GM21381 (cell line): ENCODE results near the gene FILIP1L.
"Not testable (repeated sequence)": the region's sequence is repeated elsewhere in the genome, so short reads cannot be mapped to it uniquely, and the experiment has no call there.

Experiments used
- ATAC-seq: cut with Tn5 transposase; IDR thresholded peaks from one replicate; pipeline ENCODE4 v1.9.1; 2021; ENCODE audit warnings: mild to moderate bottlenecking, moderate library complexity; ENCODE audit not compliant: unreplicated experiment

The FILIP1L gene

DNA sequence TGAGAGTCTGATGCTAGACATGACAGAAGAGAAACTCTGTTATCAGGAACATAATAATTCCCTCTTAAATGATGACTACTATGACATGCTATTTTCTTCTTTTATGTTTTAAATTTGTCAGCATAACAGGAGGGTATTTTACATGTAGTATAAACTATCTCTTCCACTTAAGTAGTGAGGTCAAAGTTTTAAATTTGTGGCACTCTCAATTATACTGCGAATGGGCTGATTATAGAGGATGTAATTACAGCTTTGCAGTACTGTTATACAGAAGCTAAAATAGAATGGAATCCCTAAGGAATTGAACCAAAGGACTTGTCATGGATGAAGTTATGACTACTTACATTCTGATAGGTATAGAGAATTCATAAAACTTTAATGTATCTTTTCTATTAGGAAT is 262.3 kb downstream of the FILIP1L start:
- ATAC-seq, result no peak

DNA sequence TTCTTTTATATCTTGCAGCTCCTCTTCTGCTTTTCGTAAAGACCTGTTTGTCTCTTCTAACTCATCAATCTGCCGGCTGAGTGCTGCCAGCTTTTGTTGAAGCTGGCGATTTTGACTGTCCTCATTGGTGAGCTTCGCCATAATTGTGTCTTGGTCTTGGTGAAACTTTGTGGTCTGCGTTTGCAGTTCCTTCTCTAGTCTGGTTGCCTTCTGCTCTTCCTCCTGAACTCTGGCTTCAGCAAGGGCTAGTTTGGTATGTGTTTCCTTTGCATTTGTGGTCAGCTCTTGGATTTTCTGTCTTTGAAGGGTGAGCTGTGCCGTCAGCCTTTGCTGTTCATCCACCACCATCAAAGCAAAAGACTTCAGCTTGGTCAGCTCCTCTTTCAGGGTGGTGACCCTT is 263.7 kb downstream of the FILIP1L start:
- no peak for ATAC-seq

DNA sequence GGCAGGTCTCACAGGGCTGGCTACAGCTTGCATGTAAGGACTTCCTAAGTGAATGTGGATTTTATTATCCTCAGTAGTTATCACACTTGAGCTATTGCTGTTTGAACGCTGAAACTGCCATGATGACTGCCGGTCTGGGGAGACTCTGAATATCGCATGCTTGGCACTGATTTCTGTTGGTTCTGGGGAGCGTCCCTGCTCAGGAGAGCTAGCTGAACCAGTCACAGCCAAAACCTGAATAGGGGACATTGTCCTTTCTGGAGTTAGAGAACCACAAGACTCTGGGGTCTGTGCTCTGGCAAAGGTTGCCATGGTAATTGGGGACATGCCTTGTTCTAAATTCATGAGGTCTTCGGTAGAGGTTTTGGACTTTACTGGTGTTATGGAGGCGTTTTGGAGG is 265.9 kb downstream of the FILIP1L start:
- no peak for ATAC-seq

DNA sequence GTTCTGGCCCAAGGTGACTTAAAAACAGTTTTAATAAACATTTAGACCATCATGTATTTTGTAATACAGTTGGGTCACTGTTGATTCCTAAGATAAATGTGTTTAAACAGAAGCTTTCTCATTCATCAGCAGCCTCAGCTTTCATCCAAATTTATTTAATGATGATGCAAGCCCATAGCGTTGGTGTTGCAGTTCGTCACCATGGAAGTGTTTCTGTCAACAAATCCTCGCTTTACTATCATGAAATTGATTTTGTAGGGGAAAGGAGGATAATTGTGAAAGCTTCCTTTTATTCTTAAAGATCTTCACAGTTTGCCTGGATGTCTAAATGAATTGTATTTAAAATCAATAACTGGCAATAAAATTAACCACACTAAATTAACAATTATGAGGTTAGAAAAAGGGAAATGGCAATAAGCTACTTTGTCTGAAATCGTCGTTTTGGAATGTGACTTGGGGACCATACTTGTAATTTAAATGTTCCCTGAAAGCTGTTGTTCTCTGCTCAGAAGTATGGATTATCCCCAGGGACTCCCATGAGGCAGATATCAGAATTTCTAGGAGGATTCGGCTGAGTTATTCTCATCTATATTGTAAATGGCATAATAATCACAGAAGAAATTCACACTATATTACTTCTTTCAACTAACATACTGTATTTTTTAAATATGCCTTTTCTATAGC is 267.7 kb downstream of the FILIP1L start:
- no peak for ATAC-seq

DNA sequence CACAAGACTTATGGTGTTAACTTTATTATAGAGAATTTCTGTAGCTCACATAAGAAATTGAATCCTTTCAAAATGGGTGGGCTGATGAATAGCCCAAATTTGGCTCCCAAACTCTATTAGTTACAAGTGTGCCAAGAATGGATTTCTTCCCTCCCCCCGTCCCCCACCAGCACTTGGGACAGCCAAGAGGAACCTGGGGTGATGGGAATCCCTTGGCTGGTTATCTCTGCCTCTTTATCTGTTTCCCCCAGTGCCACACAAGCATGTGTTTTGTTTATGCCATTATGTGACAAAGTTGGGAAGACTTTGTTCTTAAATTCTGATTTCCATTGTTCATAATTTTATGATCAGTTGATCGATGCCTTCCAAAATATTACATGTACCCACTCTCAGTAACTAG is 268.3 kb downstream of the FILIP1L start:
- no peak for ATAC-seq

DNA sequence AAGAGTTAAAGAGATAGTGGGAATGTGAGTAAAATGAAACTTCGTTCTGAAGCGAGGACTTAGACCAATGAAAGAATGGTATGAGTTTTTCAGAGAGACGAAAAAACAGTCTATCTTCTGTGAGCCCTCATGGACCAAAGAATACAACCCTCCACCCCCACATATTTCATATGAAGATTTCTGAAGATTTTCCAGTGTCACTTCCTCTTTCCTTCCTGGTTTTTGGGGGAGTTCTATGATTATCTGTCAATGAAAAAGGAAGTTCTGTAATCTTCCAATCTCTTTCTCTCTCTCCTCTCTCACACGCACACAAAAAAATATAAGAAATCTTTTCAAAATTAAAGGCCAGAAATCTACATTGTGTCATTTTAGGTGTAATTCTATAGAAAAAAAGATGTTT is 269.0 kb downstream of the FILIP1L start:
- no peak for ATAC-seq

DNA sequence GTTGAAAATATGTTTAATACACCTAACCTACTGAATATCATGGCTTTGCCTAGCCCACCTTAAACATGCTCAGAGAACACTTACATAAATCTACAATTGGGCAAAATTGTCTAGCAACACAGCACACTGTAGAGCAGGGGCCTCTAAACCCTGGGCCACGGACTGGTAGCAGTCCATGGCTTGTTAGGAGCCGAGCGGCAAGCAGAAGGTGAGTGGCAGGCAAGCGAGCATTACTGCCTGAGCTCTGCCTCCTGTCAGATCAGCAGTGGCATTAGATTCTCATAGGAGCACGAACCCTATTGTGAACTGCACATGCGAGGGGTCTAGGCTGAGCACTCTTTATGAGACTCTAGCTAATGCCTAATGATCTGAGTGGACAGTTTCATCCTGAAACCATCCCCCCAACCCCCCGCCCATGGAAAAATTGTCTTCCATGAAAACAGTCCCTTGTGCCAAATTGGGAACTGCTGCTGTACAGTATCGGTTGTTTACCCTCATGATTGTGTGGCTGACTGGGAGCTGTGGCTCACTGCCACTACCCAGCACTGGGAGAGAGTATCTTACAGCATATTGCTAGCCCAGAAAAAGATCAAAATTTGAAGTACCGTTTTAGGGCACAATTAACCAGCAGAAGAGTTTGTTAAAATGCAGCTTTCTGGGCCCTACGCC is 270.6 kb downstream of the FILIP1L start:
- ATAC-seq, result peak; percentile 14

DNA sequence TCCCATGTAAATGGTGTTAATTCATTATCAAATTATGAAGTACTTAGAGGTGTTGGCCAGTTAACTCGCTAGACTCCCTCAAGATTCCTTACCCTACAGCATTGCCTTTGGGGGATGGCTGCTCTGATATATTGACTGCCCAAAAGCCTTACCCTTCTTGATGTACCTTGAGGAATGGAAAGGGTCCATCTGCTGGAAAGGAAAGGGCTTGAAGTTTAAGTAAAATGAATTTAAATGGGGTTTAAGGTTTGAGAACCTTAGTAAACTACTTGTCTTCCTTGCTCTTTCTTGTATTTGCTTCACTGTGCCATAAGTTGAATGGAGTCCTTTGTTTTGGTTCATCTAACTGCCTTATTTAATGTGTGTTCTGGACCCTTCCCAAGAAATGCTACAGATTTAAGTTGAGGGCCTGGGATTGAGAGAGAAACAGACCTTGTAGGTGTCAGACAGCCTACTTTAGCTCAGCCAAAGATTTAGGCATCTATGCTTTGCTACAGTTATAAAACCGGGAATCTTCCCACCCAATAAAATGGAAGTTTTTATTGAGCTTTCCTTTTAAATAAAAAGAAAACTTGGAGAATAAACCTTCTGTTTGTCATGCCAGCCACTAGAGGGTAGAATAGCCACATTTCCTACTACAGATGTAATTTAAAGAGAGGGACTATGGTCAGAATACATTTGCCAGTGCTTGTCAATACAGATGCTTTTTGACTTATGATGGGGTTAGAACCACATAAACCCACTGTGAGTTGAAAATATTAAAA is 271.3 kb downstream of the FILIP1L start:
- ATAC-seq, result peak; percentile 62

DNA sequence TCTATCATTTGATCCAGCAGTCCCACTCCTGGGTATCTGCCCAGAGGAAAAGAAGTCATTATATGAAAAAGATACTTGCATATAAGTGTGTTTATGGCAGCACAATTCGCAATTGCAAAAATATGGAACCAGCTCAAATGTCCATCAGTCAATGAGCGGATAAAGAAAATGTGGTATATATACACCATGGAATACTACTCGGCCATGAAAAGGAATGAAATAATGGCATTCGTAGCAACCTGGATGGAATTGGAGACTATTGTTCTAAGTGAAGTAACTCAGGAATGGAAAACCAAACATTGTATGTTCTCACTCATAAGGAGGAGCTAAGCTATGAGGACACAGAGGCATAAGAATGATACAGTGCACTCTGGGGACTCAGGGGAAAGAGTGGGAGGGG is 272.4 kb downstream of the FILIP1L start:
- not testable (repeated sequence) for ATAC-seq

DNA sequence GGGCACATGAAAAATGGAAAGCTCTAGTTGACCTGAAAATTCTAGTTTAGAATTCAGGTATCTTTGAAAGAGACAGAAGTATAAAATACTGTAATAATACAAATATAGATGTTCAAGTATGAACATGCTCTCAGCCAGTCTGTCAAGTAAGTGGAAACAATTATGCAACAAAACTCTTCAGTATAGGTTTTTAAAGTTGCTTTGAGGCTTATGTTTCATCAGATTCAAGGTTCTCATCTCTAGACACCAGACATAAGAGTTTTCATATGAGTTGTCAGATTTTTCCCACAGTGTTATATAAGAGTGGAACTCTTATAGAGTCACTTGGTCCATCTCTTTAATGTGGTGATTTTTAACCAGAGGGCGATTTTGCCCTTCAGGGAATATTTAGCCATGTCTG is 274.7 kb downstream of the FILIP1L start:
- no peak for ATAC-seq

DNA sequence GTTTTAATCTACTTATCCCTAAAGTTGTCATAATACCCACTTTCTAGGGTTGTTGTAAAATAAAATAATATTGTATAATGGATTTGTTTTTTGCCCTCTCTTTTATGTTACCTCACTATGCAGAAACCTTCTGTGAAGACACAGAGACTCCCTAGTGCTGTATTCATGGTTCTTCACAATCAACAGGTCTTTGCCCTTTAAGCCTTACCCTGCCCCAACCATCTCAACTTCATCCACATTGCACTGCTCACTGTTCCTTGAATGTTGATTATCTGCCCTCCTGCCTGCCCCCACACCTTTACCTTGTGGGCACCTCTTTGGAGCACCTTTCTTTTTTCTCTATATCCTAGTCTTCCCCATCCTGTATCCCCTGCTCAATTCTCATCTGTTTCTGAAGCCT is 275.5 kb downstream of the FILIP1L start:
- ATAC-seq, result no peak

DNA sequence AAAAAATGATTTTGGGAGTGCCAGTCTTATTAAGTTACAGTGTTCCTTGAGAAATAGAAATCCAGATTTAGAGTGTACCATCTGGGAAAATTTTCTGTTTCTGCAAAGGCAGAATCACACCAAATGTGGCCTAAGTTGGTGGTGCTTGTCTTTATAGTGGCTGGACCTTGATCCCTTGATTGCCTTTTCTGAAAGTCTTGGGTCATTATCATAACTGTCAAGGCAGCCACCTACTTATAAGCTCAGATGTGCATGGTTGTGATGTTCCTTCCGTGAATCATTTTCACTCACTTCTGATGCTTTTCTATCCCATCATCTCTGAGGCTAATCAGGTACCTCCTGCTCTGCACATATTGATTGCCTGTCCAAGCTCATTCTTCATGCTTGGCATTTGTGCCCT is 276.6 kb downstream of the FILIP1L start:
- no peak for ATAC-seq

DNA sequence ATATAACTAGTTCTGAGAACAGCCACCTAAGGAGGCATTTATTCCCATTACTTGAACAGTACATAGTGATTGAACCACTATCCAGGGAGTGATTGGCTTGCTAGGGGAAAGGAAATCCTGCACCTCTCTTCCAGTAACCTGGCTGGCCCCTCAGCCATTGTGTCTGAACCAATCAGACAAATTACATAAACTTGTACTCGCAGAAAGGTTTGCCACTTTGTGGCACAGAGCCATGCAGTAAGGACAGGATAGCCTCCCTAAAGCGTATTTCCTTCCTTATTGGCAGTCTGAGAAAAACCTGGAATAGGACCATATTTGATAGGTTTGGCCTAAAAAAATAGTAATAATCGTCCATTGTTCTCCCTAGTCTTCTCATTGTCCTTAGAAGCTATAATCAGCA is 277.6 kb downstream of the FILIP1L start:
- no peak for ATAC-seq

DNA sequence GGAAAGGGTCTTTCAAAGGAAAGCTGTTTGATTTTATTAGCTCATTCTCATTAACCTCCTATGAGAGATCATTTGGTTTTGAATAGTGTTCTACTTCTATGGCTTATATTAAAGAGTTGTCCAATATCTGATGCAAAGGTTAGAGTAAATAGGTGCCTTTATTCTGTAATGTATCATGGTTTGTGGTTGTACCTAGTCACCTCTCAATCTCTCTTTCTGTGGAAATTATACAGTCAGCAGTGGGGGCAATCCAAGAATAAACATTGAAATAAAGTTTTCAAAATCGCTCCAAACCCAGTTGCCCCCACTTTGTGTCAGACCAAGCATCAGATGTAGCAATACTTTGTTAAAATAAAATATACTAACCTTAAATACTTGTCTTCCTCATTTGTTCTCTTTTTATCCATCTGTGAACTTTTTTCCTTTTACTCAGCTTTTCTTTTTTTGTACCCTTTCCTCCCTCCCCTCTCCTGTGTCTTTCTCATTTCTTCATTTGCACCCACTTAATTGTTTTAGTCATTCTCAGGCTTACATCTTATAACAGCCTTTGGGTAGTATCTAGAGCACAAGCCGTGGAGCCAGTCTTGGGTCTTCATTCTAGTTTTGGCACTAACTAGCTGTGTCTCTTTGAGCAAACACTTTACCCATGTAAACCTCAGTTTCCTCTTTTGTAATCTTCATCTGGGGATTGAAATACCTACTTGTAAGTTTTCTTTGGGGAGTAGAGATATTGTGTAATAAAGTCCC is 279.9 kb downstream of the FILIP1L start:
- ATAC-seq, result no peak

DNA sequence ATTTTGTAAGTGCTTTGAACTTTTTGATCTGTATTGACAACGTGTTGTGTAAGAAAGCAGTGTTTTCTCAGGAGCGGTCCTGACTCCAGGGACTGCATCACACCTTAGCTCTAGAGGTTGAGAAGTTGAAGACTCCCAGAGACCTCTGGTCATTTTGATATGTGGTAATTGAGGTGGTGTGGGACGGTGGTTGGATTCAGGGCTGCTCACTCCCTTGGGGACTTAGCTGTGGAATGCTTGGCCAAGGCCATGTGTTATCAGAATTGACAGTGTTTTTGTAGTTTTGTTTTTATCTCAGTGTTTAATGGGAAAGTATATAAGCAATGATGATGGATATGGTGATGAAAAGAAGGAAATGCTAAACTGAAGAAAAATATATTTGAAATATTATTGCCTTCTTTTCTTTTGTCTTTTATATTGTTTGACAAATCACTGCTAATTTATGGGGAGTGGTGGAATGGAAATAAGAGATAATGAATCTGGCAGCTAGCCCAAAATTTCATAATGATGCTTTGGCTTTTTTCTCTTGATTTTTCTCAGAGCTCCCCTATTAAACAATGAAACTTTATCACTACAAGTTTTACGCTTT is 280.6 kb downstream of the FILIP1L start:
- no peak for ATAC-seq

DNA sequence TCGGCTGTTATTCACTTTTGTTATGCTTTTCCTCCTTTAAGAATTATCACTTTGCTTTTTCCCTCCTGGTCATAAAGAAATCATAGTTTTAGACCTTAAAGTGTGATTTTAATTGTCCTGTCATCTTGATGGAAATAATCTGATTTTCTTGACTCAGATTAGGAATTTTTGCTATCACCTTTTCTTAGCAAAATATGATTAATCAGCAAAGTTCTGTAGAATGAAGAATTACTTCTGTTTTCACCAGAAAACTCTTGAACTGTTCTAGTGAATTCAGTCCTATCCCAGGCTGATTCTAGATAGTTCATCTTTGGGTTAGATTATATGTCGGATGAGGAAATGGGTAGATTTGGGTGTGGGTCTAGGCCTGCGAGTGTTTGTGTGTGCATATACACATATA is 284.5 kb downstream of the FILIP1L start:
- ATAC-seq, result no peak

DNA sequence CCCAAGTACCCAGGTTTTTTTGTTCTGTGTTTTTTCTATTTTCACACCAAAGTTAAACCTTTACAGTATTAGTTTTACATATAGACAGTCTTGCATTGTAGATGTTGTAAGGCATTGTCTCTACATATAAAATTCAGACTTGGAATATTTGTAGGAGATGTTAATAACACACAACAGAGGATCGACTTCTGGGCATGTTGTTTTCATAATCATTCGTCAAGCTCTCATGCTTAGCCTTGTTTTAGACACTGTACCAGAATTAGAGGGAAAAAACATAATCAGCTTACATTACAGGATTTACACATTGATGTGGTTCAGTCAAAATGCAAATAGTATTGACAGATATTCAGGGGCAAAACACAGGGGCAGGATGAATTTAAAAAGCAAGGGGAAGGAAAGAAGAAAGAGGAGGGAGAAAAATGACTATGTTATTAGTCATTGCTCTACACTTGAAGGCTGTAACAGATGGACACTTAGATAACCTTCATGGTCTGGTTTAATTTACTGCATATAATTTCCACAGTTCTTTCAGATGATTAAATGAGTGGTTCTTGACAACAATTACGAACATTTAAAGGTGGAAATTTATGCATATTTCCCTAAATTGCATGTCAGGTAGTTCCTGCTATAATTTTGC is 289.2 kb downstream of the FILIP1L start:
- no peak for ATAC-seq

DNA sequence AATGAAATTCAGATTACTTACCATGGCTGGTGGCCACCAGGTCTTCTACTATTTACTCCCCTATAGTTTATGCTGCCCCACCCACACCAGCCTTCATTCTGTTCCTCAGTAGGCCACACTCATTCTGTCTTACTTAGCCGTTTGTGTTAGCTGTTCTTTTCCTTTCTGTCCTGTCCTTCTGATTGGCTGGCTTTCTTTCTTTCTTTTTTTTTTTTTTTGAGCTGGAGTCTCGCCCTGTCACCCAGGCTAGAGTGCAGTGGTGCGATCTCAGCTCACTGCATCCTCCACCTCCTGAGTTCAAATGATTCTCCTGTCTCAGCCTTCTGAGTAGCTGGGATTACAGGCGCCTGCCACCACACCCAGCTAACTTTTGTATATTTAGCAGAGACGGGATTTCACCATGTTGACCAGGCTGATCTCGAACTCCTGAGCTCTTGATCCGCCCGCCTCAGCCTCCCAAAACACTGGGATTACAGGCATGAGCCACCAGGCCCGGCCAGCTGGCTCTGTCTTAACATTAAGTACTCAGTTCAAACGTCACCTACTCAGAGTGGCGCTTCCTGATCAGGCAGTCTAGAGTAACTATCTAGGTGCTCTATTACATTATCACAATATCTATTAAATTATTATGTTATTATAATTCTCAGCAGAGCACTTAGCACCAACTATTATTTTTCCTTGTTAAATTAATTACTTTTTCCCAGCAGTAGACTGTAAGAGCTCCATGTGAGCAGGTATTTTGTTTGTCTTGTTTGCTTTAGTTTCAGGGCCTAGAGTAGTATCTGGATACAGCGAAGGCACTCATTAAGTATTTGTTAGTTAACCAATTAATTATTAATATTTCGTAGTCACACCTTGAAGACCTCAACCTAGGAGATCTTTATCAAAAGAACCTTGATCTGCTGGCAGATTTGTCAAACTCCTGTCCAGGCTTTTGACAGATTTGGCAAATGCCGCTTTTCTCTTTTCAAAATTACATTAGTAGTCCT is 290.3 kb downstream of the FILIP1L start:
- no peak for ATAC-seq

DNA sequence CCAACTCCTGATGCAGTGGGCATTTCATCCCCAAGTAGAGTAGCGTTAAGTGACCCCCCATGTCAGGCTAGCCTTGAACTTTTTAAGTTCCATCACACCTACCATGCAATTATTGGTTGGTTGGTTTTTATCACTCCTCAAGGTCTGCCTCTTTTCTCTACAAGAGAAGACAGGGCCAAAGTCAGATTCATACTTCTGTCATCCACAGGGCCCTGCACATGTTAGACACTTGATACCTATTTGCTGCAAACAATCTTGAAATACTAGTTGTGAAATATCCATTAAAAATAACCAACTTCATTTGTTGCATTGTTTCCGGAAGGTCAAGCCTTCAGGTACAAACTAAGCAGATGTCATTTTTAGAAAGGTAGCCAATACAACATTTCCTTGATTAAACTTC is 295.5 kb downstream of the FILIP1L start:
- ATAC-seq, result no peak
